ENCODE data around the gene LRRC55. TPM values are rescaled to one million over a fixed set of nuclear protein-coding genes. Genes with fewer than 3 reads are reported as not detected.

LRRC55 gene
- total RNA-seq, 2 donors from 2014 or later, result 0.10 to 0.27 TPM

- TF ChIP-seq CTCF (IDR thresholded peaks at IDR 0.05), result no peak
- no peak overlapping the region for H3K27ac ChIP-seq
- H3K4me1 ChIP-seq, result no peaks in the 10 kb centered on the region
- intact Hi-C loops (cut with DNase I), result no loop called here
- DNase-seq, result no peak
- H3K9me3 ChIP-seq, result no peaks in the 10 kb centered on the region
- H3K9ac ChIP-seq (ENCODE audit: low read depth in 2 of 2, low read length in 2 of 2), result no peak overlapping the region
- no peaks in the 10 kb centered on the region for H3K36me3 ChIP-seq
- H3K4me3 ChIP-seq, result no peak overlapping the region
- H3K27me3 ChIP-seq, result no peaks in the 10 kb centered on the region
Observed at GRCh38 chr11:57224128-57224527, 42.4 kb downstream of the LRRC55 start.

- no peak overlapping the region for H3K9ac ChIP-seq (ENCODE audit: low read depth in 2 of 2, low read length in 2 of 2)
- no peaks in the 10 kb centered on the region for H3K9me3 ChIP-seq
- H3K27ac ChIP-seq, result no peak overlapping the region
- intact Hi-C loops (cut with DNase I), result no loop called here
- no peak overlapping the region for H3K4me3 ChIP-seq
- no peak for DNase-seq
- no peaks in the 10 kb centered on the region for H3K36me3 ChIP-seq
- H3K4me1 ChIP-seq, result no peaks in the 10 kb centered on the region
- no peak for TF ChIP-seq CTCF (IDR thresholded peaks at IDR 0.05)
- H3K27me3 ChIP-seq, result no peaks in the 10 kb centered on the region
Observed at GRCh38 chr11:57224537-57224936, 42.8 kb downstream of the LRRC55 start.

GRCh38 chr11:57228600-57228999, 46.8 kb downstream of the LRRC55 start:
- no peak for DNase-seq
- no peak for TF ChIP-seq CTCF (IDR thresholded peaks at IDR 0.05)

GRCh38 chr11:57230316-57230715, 48.6 kb downstream of the LRRC55 start:
- Histone ChIP-seq H3K27ac (no peak overlapping the region), H3K9ac (ENCODE audit: low read depth in 2 of 2, low read length in 2 of 2) (no peak overlapping the region), H3K4me3 (no peak overlapping the region), H3K4me1 (no peaks in the 10 kb centered on the region), H3K36me3 (no peaks in the 10 kb centered on the region), H3K27me3 (no peaks in the 10 kb centered on the region), H3K9me3 (no peaks in the 10 kb centered on the region)
- TF ChIP-seq CTCF (IDR thresholded peaks at IDR 0.05), result no peak
- intact Hi-C loops (cut with DNase I), result no loop called here
- no peak for DNase-seq

More at GRCh38 chr11:57228600-57228999, 46.8 kb downstream of the LRRC55 start:
- intact Hi-C loops (cut with DNase I), result no loop called here
- Histone ChIP-seq H3K27ac (no peak overlapping the region), H3K9ac (ENCODE audit: low read depth in 2 of 2, low read length in 2 of 2) (no peak overlapping the region), H3K4me1 (no peaks in the 10 kb centered on the region), H3K9me3 (no peaks in the 10 kb centered on the region), H3K4me3 (no peak overlapping the region), H3K36me3 (no peaks in the 10 kb centered on the region), H3K27me3 (no peaks in the 10 kb centered on the region)

GRCh38 chr11:57230791-57231538, 49.2 kb downstream of the LRRC55 start:
- no peaks in the 10 kb centered on the region for H3K4me1 ChIP-seq
- intact Hi-C loops (cut with DNase I), result no loop called here
- H3K9ac ChIP-seq (ENCODE audit: low read depth in 2 of 2, low read length in 2 of 2), result no peak overlapping the region
- no peaks in the 10 kb centered on the region for H3K9me3 ChIP-seq
- no peak overlapping the region for H3K27ac ChIP-seq
- DNase-seq, result no peak
- no peak for TF ChIP-seq CTCF (IDR thresholded peaks at IDR 0.05)
- no peak overlapping the region for H3K4me3 ChIP-seq
- H3K27me3 ChIP-seq, result no peaks in the 10 kb centered on the region
- no peaks in the 10 kb centered on the region for H3K36me3 ChIP-seq
